Endothelial cell of umbilical vein (primary cell): ENCODE results near the gene TNNT3. TPM values are rescaled to one million over a fixed set of nuclear protein-coding genes. Genes with fewer than 3 reads are reported as not detected.

Experiments
- BruUV-seq: library from RNA; stranded (reverse); fragments of 400-500 nt; replicated peaks from 2 replicates; lab custom pipeline; 2021; lab: Mats Ljungman, UMichigan
- CTCF ChIA-PET: fragments of 300-600, 350-600 bp; sonication (Branson Sonifier 250); formaldehyde crosslinking; loops from one replicate; lab custom pipeline; 2021; ENCODE audit warnings: antibody characterized with exemption, inconsistent platforms; lab: Charles Lee
- POLR2A ChIA-PET: fragments of 300-600, 350-600 bp; sonication (Branson Sonifier 250); formaldehyde crosslinking; loops from one replicate; lab custom pipeline; 2021; ENCODE audit warnings: antibody characterized with exemption, inconsistent platforms; lab: Charles Lee
- DNase-seq: peaks from one replicate; pipeline ENCODE4 v3.0.0-alpha.2; 2011; ENCODE audit warnings: low read depth, low spot score
- FAIRE-seq: peaks from 2 replicates; lab custom pipeline; 2011; peaks lifted over from hg19 to GRCh38; lab: Jason Lieb, UNC
- H2AFZ ChIP-seq: 2 replicates; pipeline ENCODE4 v1.6.0; 2012; ENCODE audit warnings: low read depth, low read length, control low read depth, inconsistent platforms
- H3K27ac ChIP-seq: 2 replicates; pipeline ENCODE4 v1.5.1; 2011; ENCODE audit warnings: low read depth, mild to moderate bottlenecking, control low read depth, low read length, moderate library complexity; ENCODE audit not compliant: insufficient read depth
- H3K27me3 ChIP-seq, 2 experiments: 2 replicates each; pipeline versions ENCODE4 v1.6.0 to v1.6.1; 2011; ENCODE audit warnings: low read length in 2 of 2, mixed read lengths in 1 of 2; ENCODE audit not compliant: control insufficient read depth in 2 of 2, insufficient read depth in 2 of 2
- H3K36me3 ChIP-seq, 2 experiments: 2 replicates in 1 of 2; 3 replicates in 1 of 2; pipeline ENCODE4 v1.5.1; 2011; ENCODE audit warnings: low read length in 2 of 2, mild to moderate bottlenecking in 1 of 2, moderate library complexity in 1 of 2; ENCODE audit not compliant: control insufficient read depth in 2 of 2, insufficient read depth in 2 of 2; ENCODE audit errors: extremely low read depth in 1 of 2
- H3K4me1 ChIP-seq: 3 replicates; pipeline ENCODE4 v1.5.1; 2011; ENCODE audit warnings: mild to moderate bottlenecking, low read length; ENCODE audit not compliant: control insufficient read depth, insufficient read depth; ENCODE audit errors: extremely low read depth
- H3K4me2 ChIP-seq: 2 replicates; pipeline ENCODE4 v1.6.1; 2011; ENCODE audit warnings: low read length, control low read depth, mixed read lengths; ENCODE audit not compliant: insufficient read depth
- H3K4me3 ChIP-seq, 3 experiments: fragments of 200-600 bp in 1 of 3; sonication (generic), shearing (Covaris generic) in 1 of 3; replicated peaks in 1 of 3; 2 replicates each; pipeline ENCODE4 v1.5.1; 2011 to 2016; ENCODE audit warnings: control low read depth in 3 of 3, low read length in 3 of 3, mild to moderate bottlenecking in 2 of 3, inconsistent platforms in 1 of 3, low read depth in 1 of 3, moderate library complexity in 1 of 3; ENCODE audit not compliant: insufficient read depth in 1 of 3
- H3K79me2 ChIP-seq: 2 replicates; pipeline ENCODE4 v1.6.0; 2012; ENCODE audit warnings: low read length, inconsistent platforms; ENCODE audit not compliant: control insufficient read depth, insufficient read depth
- H3K9ac ChIP-seq: replicated peaks from 2 replicates; pipeline ENCODE3; 2011; ENCODE audit warnings: low read length, control low read depth; ENCODE audit not compliant: insufficient read depth; ENCODE audit errors: extremely low read depth
- H3K9me1 ChIP-seq: replicated peaks from 3 replicates; pipeline ENCODE4 v1.6.0; 2011; ENCODE audit warnings: mild to moderate bottlenecking, low read length; ENCODE audit not compliant: control insufficient read depth, insufficient read depth; ENCODE audit errors: extremely low read depth
- H3K9me3 ChIP-seq: replicated peaks from 2 replicates; pipeline ENCODE4 v1.5.1; 2012; ENCODE audit warnings: low read length, inconsistent platforms; ENCODE audit not compliant: control insufficient read depth, insufficient read depth
- H4K20me1 ChIP-seq: replicated peaks from 2 replicates; pipeline ENCODE3; 2011; ENCODE audit warnings: mild to moderate bottlenecking, low read length; ENCODE audit not compliant: control insufficient read depth, insufficient read depth; ENCODE audit errors: extremely low read depth
- CTCF ChIP-seq, 2 donors: IDR thresholded peaks; 1 replicate in 1 of 2; 2 replicates in 1 of 2; pipeline ENCODE4 v1.5.1; 2011; ENCODE audit warnings: low read length in 2 of 2, mild to moderate bottlenecking in 2 of 2, moderate library complexity in 2 of 2, control low read depth in 1 of 2, inconsistent platforms in 1 of 2, low read depth in 1 of 2; ENCODE audit not compliant: insufficient read depth in 1 of 2; ENCODE audit errors: extremely low read depth in 1 of 2
- EZH2 ChIP-seq: IDR thresholded peaks from 2 replicates; pipeline ENCODE4 v1.6.1; 2012; ENCODE audit warnings: borderline replicate concordance, low read depth, mild to moderate bottlenecking, moderate library complexity, low read length, inconsistent platforms; ENCODE audit not compliant: severe bottlenecking
- JUN ChIP-seq: IDR thresholded peaks from 2 replicates; pipeline ENCODE4 v1.6.1; 2011; ENCODE audit warnings: borderline replicate concordance, low read depth; ENCODE audit not compliant: insufficient read length, insufficient read depth
- MYC ChIP-seq: IDR thresholded peaks from one replicate; pipeline ENCODE4 v1.6.1; 2011; ENCODE audit warnings: mild to moderate bottlenecking, low read depth, low read length
- POLR2A ChIP-seq: IDR thresholded peaks from 2 replicates; pipeline ENCODE4 v1.6.1; 2012; ENCODE audit warnings: low read depth, mild to moderate bottlenecking, control low read depth, low read length
- dilution Hi-C: fragments of 300-500 bp; cut with MboI; formaldehyde crosslinking; loops from one replicate; pipeline ENCODE4 v1.15.0; 2019; ENCODE audit warnings: low sequenced_read_pairs; ENCODE audit not compliant: extremely low pct_ligation_motif_present
- intact Hi-C: fragments of 100-400 bp; cut with micrococcal nuclease; formaldehyde crosslinking; loops from one replicate; pipeline ENCODE4 v1.10.0; 2022
- polyA plus RNA-seq, 4 experiments: library from polyadenylated mRNA; depleted of rRNA in 3 of 4; stranded (reverse) in 3 of 4; unstranded in 1 of 4; fragments of >200 nt; gene quantifications; 2 replicates each; pipeline versions ENCODE4 v1.2.1 to v1.2.3, GENCODE V29; 2011 to 2012; ENCODE audit warnings: missing spikeins in 1 of 4
- total RNA-seq: library from RNA; stranded (reverse); gene quantifications from 2 replicates; pipeline ENCODE4 v1.2.3, GENCODE V29; 2021

Gene TNNT3
- total and polyA plus RNA-seq, 2 donors (not counting 3 experiments of a cell fraction or from before 2014, with no cell fraction given): not detected

GRCh38 chr11:1912289-1912878 lies 7.1 kb upstream of the TNNT3 start:
- POLR2A ChIA-PET: interaction anchor here (0.6 kb wide), 1 partner anchor 789 kb away, joined by 3 read pairs; no protein-coding TSS in a partner anchor
- Histone ChIP-seq H3K27me3 (no peaks in the 10 kb centered on the region), H3K9me3 (no peaks in the 10 kb centered on the region), H3K36me3 (no peaks in the 10 kb centered on the region), H3K9me1 (no peaks in the 10 kb centered on the region), H3K9ac (no peak overlapping the region), H4K20me1 (no peaks in the 10 kb centered on the region), H2AFZ (no peak overlapping the region), H3K4me3 (no peak overlapping the region), H3K79me2 (no peaks in the 10 kb centered on the region), H3K4me2 (no peak overlapping the region), H3K27ac (no peak overlapping the region), H3K4me1 (peaks cover 14% of the 10 kb centered on the region)
- TF ChIP-seq MYC: no peak
- no peak for TF ChIP-seq JUN
- TF ChIP-seq CTCF (IDR thresholded peaks at IDR 0.05; ENCODE audit: extremely low read depth in 1 of 2, insufficient read depth in 1 of 2, low read depth in 1 of 2, low read length in 2 of 2): no peak
- no peak for TF ChIP-seq EZH2
- TF ChIP-seq POLR2A: no peak
- dilution Hi-C loops (no loop called here), intact Hi-C loops (no loop called here)
- DNase-seq (no peak), FAIRE-seq (no peak)
- BruUV-seq: no TSS peak
- CTCF ChIA-PET: interaction anchor here (1.4 kb wide), 1 partner anchor 30 kb away, joined by 3 read pairs; no protein-coding TSS in a partner anchor
